Body of pancreas (tissue), 4 donors: Measurements from ENCODE around the gene CFAP58.

ENCODE experiments used
- POLR2A ChIP-seq, 3 donors: fragments of 450-650 bp; IDR thresholded peaks; one replicate each; pipeline ENCODE4 v1.6.1; 2016; ENCODE audit warnings: antibody characterized with exemption in 3 of 3, mild to moderate bottlenecking in 2 of 3
- TF ChIP-seq, protein P1 (sequence below), 7 experiments: fragments of 450-650 bp in 4 of 7; fragments of 200-600 bp in 3 of 7; sonication (generic) in 3 of 7; IDR thresholded peaks; one replicate each; pipeline ENCODE4 v1.5.1; 2016 to 2019; ENCODE audit warnings: antibody characterized with exemption in 7 of 7

DNA sequence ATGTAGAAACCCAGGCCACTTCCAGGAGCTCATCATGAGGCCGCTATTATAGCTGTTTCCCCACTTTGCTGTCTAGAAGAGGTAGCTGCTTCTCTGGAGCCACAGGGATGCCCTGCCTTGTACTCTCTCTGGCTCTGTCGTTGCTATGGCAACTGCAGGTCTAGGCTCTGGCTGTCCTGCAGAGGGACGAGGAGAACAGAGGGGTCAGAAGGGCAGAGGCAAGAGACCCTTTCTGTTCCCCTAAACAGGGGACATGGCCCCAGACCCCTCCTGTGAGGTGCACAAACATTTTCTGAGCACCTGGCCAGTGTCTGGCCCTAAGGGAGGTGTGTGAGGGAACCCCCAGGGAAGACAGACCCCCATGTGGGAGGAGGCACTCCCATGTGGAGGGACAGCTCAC is 46.7 kb upstream of the CFAP58 start:
- TF ChIP-seq POLR2A (IDR thresholded peaks at IDR 0.05): no peak
- TF ChIP-seq, protein P1, sequence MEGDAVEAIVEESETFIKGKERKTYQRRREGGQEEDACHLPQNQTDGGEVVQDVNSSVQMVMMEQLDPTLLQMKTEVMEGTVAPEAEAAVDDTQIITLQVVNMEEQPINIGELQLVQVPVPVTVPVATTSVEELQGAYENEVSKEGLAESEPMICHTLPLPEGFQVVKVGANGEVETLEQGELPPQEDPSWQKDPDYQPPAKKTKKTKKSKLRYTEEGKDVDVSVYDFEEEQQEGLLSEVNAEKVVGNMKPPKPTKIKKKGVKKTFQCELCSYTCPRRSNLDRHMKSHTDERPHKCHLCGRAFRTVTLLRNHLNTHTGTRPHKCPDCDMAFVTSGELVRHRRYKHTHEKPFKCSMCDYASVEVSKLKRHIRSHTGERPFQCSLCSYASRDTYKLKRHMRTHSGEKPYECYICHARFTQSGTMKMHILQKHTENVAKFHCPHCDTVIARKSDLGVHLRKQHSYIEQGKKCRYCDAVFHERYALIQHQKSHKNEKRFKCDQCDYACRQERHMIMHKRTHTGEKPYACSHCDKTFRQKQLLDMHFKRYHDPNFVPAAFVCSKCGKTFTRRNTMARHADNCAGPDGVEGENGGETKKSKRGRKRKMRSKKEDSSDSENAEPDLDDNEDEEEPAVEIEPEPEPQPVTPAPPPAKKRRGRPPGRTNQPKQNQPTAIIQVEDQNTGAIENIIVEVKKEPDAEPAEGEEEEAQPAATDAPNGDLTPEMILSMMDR (IDR thresholded peaks at IDR 0.05): no peak
